Activated naive CD4-positive, alpha-beta T cell treated with anti-CD3 and anti-CD28 coated beads for 36 hours (primary cell): Measurements from ENCODE around the gene EIF5A2. TPM values are rescaled to one million over a fixed set of nuclear protein-coding genes. Genes with fewer than 3 reads are reported as not detected.
"Not testable (repeated sequence)": the region's sequence is repeated elsewhere in the genome, so short reads cannot be mapped to it uniquely, and the experiment has no call there.

Source experiments
- CTCF ChIA-PET: fragments of 350-600 bp; sonication (Branson Sonifier 250); formaldehyde crosslinking; loops from one replicate; lab custom pipeline; 2021; ENCODE audit warnings: antibody characterized with exemption; lab: Charles Lee
- DNase-seq: peaks from one replicate; pipeline ENCODE4 v3.0.0-alpha.2; 2020
- H3K27ac Mint-ChIP-seq: one replicate; pipeline ENCODE4 v1.8.0; 2021; ENCODE audit warnings: mild to moderate bottlenecking, mixed read lengths
- H3K27me3 Mint-ChIP-seq: one replicate; pipeline ENCODE4 v1.8.0; 2021; ENCODE audit warnings: low read depth, mixed read lengths
- H3K36me3 Mint-ChIP-seq: one replicate; pipeline ENCODE4 v1.8.0; 2021; ENCODE audit warnings: low read depth, mixed read lengths
- H3K4me1 Mint-ChIP-seq: one replicate; pipeline ENCODE4 v1.8.0; 2021; ENCODE audit warnings: low read depth, mixed read lengths
- H3K4me3 Mint-ChIP-seq: one replicate; pipeline ENCODE4 v1.8.0; 2021; ENCODE audit warnings: mild to moderate bottlenecking, moderate library complexity, mixed read lengths
- H3K9me3 Mint-ChIP-seq: one replicate; pipeline ENCODE4 v1.8.0; 2021; ENCODE audit warnings: mixed read lengths
- intact Hi-C: fragments of 100-400 bp; cut with micrococcal nuclease; formaldehyde crosslinking; loops from one replicate; pipeline ENCODE4 v1.15.1; 2023
- total RNA-seq, 2 experiments: library from RNA; stranded (reverse); gene quantifications; one replicate each; pipeline ENCODE4 v1.2.3, GENCODE V29; 2021

EIF5A2 gene
- total RNA-seq, 2 experiments from 2014 or later = 3.4 to 5.2 TPM

GRCh38 chr3:170893895-170894294 is 14.5 kb downstream of the EIF5A2 start:
- DNase-seq = no peak
- Mint-ChIP-seq H3K27me3 (no peaks in the 10 kb centered on the region), H3K9me3 (peaks cover 4% of the 10 kb centered on the region), H3K36me3 (peaks cover 23% of the 10 kb centered on the region), H3K4me1 (no peaks in the 10 kb centered on the region), H3K27ac (no peak overlapping the region), H3K4me3 (no peak overlapping the region)
- CTCF ChIA-PET = interaction anchor here (0.5 to 0.6 kb wide), 2 partner anchors 541 to 1199 kb away, joined by 3 to 4 read pairs; no protein-coding TSS in a partner anchor
- intact Hi-C loops = no loop called here

GRCh38 chr3:170889630-170890029 is 18.8 kb downstream of the EIF5A2 start:
- no peak for DNase-seq
- H3K36me3 Mint-ChIP-seq = peaks cover 5% of the 10 kb centered on the region
- no peak overlapping the region for H3K27ac Mint-ChIP-seq
- CTCF ChIA-PET = no interaction called here
- no peaks in the 10 kb centered on the region for H3K9me3 Mint-ChIP-seq
- H3K4me3 Mint-ChIP-seq = no peak overlapping the region
- no peaks in the 10 kb centered on the region for H3K27me3 Mint-ChIP-seq
- intact Hi-C loops = no loop called here
- no peaks in the 10 kb centered on the region for H3K4me1 Mint-ChIP-seq

- intact Hi-C loops = no loop called here
- DNase-seq = no peak
- no peaks in the 10 kb centered on the region for H3K9me3 Mint-ChIP-seq
- peaks cover 3% of the 10 kb centered on the region for H3K27me3 Mint-ChIP-seq
- H3K4me3 Mint-ChIP-seq = no peak overlapping the region
- peaks cover 5% of the 10 kb centered on the region for H3K36me3 Mint-ChIP-seq
- no peak overlapping the region for H3K27ac Mint-ChIP-seq
- no peaks in the 10 kb centered on the region for H3K4me1 Mint-ChIP-seq
- CTCF ChIA-PET = no interaction called here
Observed at GRCh38 chr3:170889132-170889531, 19.3 kb downstream of the EIF5A2 start.

GRCh38 chr3:170884109-170884930 is 24.1 kb downstream of the EIF5A2 start:
- H3K27me3 Mint-ChIP-seq, H3K9me3 Mint-ChIP-seq, DNase-seq, intact Hi-C loops, H3K36me3 Mint-ChIP-seq, H3K27ac Mint-ChIP-seq, H3K4me1 Mint-ChIP-seq, H3K4me3 Mint-ChIP-seq: not testable (repeated sequence)
- CTCF ChIA-PET = interaction anchor here (1.4 kb wide), 1 partner anchor 73 kb away, joined by 4 read pairs; no protein-coding TSS in a partner anchor

GRCh38 chr3:170878688-170879087 is 29.7 kb downstream of the EIF5A2 start:
- not testable (repeated sequence) for H3K4me1 Mint-ChIP-seq, H3K27me3 Mint-ChIP-seq
- intact Hi-C loops = loop anchor here (10.0 kb wide), 1 partner anchor 686 kb away; no protein-coding TSS in a partner anchor

GRCh38 chr3:170877311-170877710 is 31.1 kb downstream of the EIF5A2 start:
- H3K27ac Mint-ChIP-seq, H3K9me3 Mint-ChIP-seq, H3K36me3 Mint-ChIP-seq, H3K4me3 Mint-ChIP-seq, H3K4me1 Mint-ChIP-seq, CTCF ChIA-PET, DNase-seq, H3K27me3 Mint-ChIP-seq: not testable (repeated sequence)
- intact Hi-C loops = loop anchor here (10.0 kb wide), 1 partner anchor 687 kb away; no protein-coding TSS in a partner anchor

More at GRCh38 chr3:170878688-170879087, 29.7 kb downstream of the EIF5A2 start:
- H3K9me3 Mint-ChIP-seq, H3K27ac Mint-ChIP-seq, DNase-seq, H3K36me3 Mint-ChIP-seq, H3K4me3 Mint-ChIP-seq, CTCF ChIA-PET: not testable (repeated sequence)

GRCh38 chr3:170876537-170876936 is 31.9 kb downstream of the EIF5A2 start:
- Mint-ChIP-seq H3K27ac (no peak overlapping the region), H3K27me3 (no peaks in the 10 kb centered on the region), H3K36me3 (no peaks in the 10 kb centered on the region), H3K9me3 (peaks cover 2% of the 10 kb centered on the region), H3K4me3 (no peak overlapping the region), H3K4me1 (no peaks in the 10 kb centered on the region)
- intact Hi-C loops = loop anchor here (10.0 kb wide), 1 partner anchor 688 kb away; no protein-coding TSS in a partner anchor
- no peak for DNase-seq
- CTCF ChIA-PET = no interaction called here

GRCh38 chr3:170869645-170870593 is 38.5 kb downstream of the EIF5A2 start, which contains the start of gene RPL22L1:
Gene RPL22L1, minus strand, starts transcription at chr3:170870195. Its CDS starts 28 bp downstream, at chr3:170870167.
- Mint-ChIP-seq H3K27ac (peak within 1 kb of the TSS; percentile 98), H3K4me1 (peaks cover 14% of the 10 kb centered on the region), H3K9me3 (no peaks in the 10 kb centered on the region), H3K27me3 (no peaks in the 10 kb centered on the region), H3K4me3 (peak within 1 kb of the TSS; percentile 94), H3K36me3 (peaks cover 31% of the 10 kb centered on the region)
- intact Hi-C loops = loop anchor here (1.0 to 10.0 kb wide), 9 partner anchors 13 to 1880 kb away; partner anchors contain the start of genes ECT2, EIF5A2, PRKCI and SKIL
- CTCF ChIA-PET = interaction anchor here (1.4 kb wide), 1 partner anchor 38 kb away, joined by 4 read pairs; the partner anchor contains the start of gene EIF5A2
- DNase-seq = peak; percentile 95

- CTCF ChIA-PET = interaction anchor here (1.4 kb wide), 1 partner anchor 39 kb away, joined by 4 read pairs; the partner anchor contains the start of gene EIF5A2
- Mint-ChIP-seq H3K9me3 (no peaks in the 10 kb centered on the region), H3K36me3 (peaks cover 31% of the 10 kb centered on the region), H3K27me3 (no peaks in the 10 kb centered on the region), H3K4me3 (peak overlapping the region; percentile 94), H3K4me1 (peaks cover 14% of the 10 kb centered on the region), H3K27ac (peak overlapping the region; percentile 98)
- intact Hi-C loops = loop anchor here (1.0 kb wide), 1 partner anchor 159 kb away; no protein-coding TSS in a partner anchor
- DNase-seq = no peak
Observed at GRCh38 chr3:170869239-170869590, 39.2 kb downstream of the EIF5A2 start.

- Mint-ChIP-seq H3K36me3 (peaks cover 31% of the 10 kb centered on the region), H3K27me3 (no peaks in the 10 kb centered on the region)
- CTCF ChIA-PET = interaction anchor here (0.7 kb wide), 2 partner anchors 39 to 1039 kb away, joined by 3 to 4 read pairs; no protein-coding TSS in a partner anchor
Observed at GRCh38 chr3:170868577-170869238, 39.7 kb downstream of the EIF5A2 start.

GRCh38 chr3:170867143-170867937 is 41.1 kb downstream of the EIF5A2 start:
- Mint-ChIP-seq H3K27ac (peak overlapping the region; percentile 70), H3K27me3 (no peaks in the 10 kb centered on the region), H3K4me3 (peak overlapping the region; percentile 65), H3K36me3 (peaks cover 31% of the 10 kb centered on the region), H3K9me3 (no peaks in the 10 kb centered on the region), H3K4me1 (peaks cover 14% of the 10 kb centered on the region)
- CTCF ChIA-PET = interaction anchor here (0.6 kb wide), 2 partner anchors 10 kb away, joined by 3 to 4 read pairs; no protein-coding TSS in a partner anchor
- intact Hi-C loops = no loop called here
- no peak for DNase-seq

More at GRCh38 chr3:170868577-170869238, 39.7 kb downstream of the EIF5A2 start:
- Mint-ChIP-seq H3K4me3 (peak overlapping the region; percentile 94), H3K9me3 (no peaks in the 10 kb centered on the region), H3K4me1 (peaks cover 14% of the 10 kb centered on the region), H3K27ac (peak overlapping the region; percentile 98)
- intact Hi-C loops = loop anchor here (1.0 kb wide), 1 partner anchor 160 kb away; no protein-coding TSS in a partner anchor
- DNase-seq = no peak
